Measurements from ENCODE around the gene ZNF423.

ZNF423 gene

GRCh38 chr16:49743658-49744057 lies 112.3 kb downstream of the ZNF423 start:
- Histone ChIP-seq H3K79me2 (ENCODE audit: insufficient read depth, low read length) (no peaks in the 10 kb centered on the region), H3K36me3 (ENCODE audit: insufficient read depth, low read length) (no peaks in the 10 kb centered on the region), H3K9me2 (ENCODE audit: low read depth, low read length) (no peaks in the 10 kb centered on the region), H3K4me1 (ENCODE audit: insufficient read depth, low read length, severe bottlenecking) (no peaks in the 10 kb centered on the region), H3F3A (ENCODE audit: insufficient read depth, low read length) (no peaks in the 10 kb centered on the region), H3K27ac (ENCODE audit: low read depth, low read length, poor library complexity, severe bottlenecking) (no peak overlapping the region), H3K4me2 (ENCODE audit: low read length) (no peak overlapping the region), H4K20me1 (ENCODE audit: insufficient read depth, low read length) (no peaks in the 10 kb centered on the region), H3K9me3 (ENCODE audit: low read length) (no peaks in the 10 kb centered on the region), H3K4me3 (ENCODE audit: low read depth, low read length, poor library complexity, severe bottlenecking) (no peak overlapping the region), H2AFZ (ENCODE audit: low read length) (no peak overlapping the region), H3K27me3 (ENCODE audit: insufficient read depth, low read length) (no peaks in the 10 kb centered on the region), H3K9ac (ENCODE audit: low read length) (no peak overlapping the region)
- no peak for TF ChIP-seq CTCF (IDR thresholded peaks at IDR 0.05; ENCODE audit: low read length)
- no peak for TF ChIP-seq EZH2 (IDR thresholded peaks at IDR 0.05; ENCODE audit: borderline replicate concordance, low read length)

DNA sequence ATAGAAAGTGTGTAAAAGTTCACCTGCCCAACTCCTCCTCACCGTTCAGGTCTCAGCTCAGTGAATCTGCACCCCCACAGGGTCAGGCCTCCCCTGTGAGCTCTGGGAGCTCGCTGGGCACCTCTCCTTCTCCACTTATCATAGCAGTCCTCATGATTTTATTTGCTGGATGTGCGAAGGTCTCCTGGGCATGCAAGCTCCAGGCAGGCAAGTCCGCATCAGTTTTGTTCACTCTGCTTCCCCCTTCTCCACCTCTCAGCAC lies 112.8 kb downstream of the ZNF423 start:
- Histone ChIP-seq H3K4me1 (ENCODE audit: insufficient read depth, low read length, severe bottlenecking) (no peaks in the 10 kb centered on the region), H3K9ac (ENCODE audit: low read length) (no peak overlapping the region), H3K4me3 (ENCODE audit: low read depth, low read length, poor library complexity, severe bottlenecking) (no peak overlapping the region), H3K9me3 (ENCODE audit: low read length) (no peaks in the 10 kb centered on the region), H3F3A (ENCODE audit: insufficient read depth, low read length) (no peaks in the 10 kb centered on the region), H3K36me3 (ENCODE audit: insufficient read depth, low read length) (no peaks in the 10 kb centered on the region), H3K9me2 (ENCODE audit: low read depth, low read length) (no peaks in the 10 kb centered on the region), H4K20me1 (ENCODE audit: insufficient read depth, low read length) (no peaks in the 10 kb centered on the region), H3K27ac (ENCODE audit: low read depth, low read length, poor library complexity, severe bottlenecking) (no peak overlapping the region), H3K27me3 (ENCODE audit: insufficient read depth, low read length) (no peaks in the 10 kb centered on the region), H3K4me2 (ENCODE audit: low read length) (no peak overlapping the region), H2AFZ (ENCODE audit: low read length) (no peak overlapping the region), H3K79me2 (ENCODE audit: insufficient read depth, low read length) (no peaks in the 10 kb centered on the region)
- TF ChIP-seq EZH2 (IDR thresholded peaks at IDR 0.05; ENCODE audit: borderline replicate concordance, low read length), result no peak
- TF ChIP-seq CTCF (IDR thresholded peaks at IDR 0.05; ENCODE audit: low read length), result no peak

- Histone ChIP-seq H3K27ac (ENCODE audit: low read depth, low read length, poor library complexity, severe bottlenecking) (no peak overlapping the region), H3K79me2 (ENCODE audit: insufficient read depth, low read length) (no peaks in the 10 kb centered on the region), H3K4me3 (ENCODE audit: low read depth, low read length, poor library complexity, severe bottlenecking) (no peak overlapping the region), H3K27me3 (ENCODE audit: insufficient read depth, low read length) (no peaks in the 10 kb centered on the region), H3K4me1 (ENCODE audit: insufficient read depth, low read length, severe bottlenecking) (no peaks in the 10 kb centered on the region), H2AFZ (ENCODE audit: low read length) (no peak overlapping the region), H4K20me1 (ENCODE audit: insufficient read depth, low read length) (no peaks in the 10 kb centered on the region), H3K4me2 (ENCODE audit: low read length) (no peak overlapping the region), H3K9me2 (ENCODE audit: low read depth, low read length) (no peaks in the 10 kb centered on the region), H3K9ac (ENCODE audit: low read length) (no peak overlapping the region), H3F3A (ENCODE audit: insufficient read depth, low read length) (no peaks in the 10 kb centered on the region), H3K36me3 (ENCODE audit: insufficient read depth, low read length) (no peaks in the 10 kb centered on the region), H3K9me3 (ENCODE audit: low read length) (no peaks in the 10 kb centered on the region)
- TF ChIP-seq CTCF (IDR thresholded peaks at IDR 0.05; ENCODE audit: low read length), result no peak
- no peak for TF ChIP-seq EZH2 (IDR thresholded peaks at IDR 0.05; ENCODE audit: borderline replicate concordance, low read length)
These were observed 113.3 kb downstream of the ZNF423 start for GRCh38 chr16:49742428-49743202.
